NCI-H2196 treated with DMSO at 0.1 percent for 48 hours (cell line): ENCODE results near the gene RTN4RL1.

ENCODE experiments used
- DNase-seq: peaks from one replicate; lab custom pipeline; 2025; ENCODE audit not compliant: unreplicated experiment; lab: John Stamatoyannopoulos, UW

The RTN4RL1 gene

DNA sequence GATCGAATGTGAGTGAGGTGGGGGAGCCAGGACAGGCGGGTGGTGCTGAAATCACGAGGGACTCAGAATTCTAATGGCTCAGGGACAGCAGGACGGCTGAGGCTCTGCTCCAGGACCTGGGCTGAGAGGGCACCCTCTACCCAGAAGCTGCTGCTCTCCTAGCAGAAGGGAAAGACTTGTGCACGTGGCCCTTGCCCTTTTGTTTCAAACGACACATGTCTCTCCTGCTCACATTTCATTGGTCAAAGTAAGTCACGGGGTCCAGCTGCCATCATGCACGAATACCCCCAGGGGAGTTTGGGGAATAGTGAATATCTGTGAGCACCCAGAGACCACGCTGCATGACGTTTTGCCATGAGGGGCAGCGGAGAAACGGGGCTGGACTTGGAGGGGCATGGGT lies 73.2 kb downstream of the RTN4RL1 start:
- DNase-seq, result no peak

GRCh38 chr17:1949754-1950153 lies 75.4 kb downstream of the RTN4RL1 start:
- no peak for DNase-seq

- DNase-seq, result no peak
Measured at GRCh38 chr17:1948517-1948825, 76.7 kb downstream of the RTN4RL1 start.

- no peak for DNase-seq
Measured at GRCh38 chr17:1947743-1948516, 77.2 kb downstream of the RTN4RL1 start.

DNA sequence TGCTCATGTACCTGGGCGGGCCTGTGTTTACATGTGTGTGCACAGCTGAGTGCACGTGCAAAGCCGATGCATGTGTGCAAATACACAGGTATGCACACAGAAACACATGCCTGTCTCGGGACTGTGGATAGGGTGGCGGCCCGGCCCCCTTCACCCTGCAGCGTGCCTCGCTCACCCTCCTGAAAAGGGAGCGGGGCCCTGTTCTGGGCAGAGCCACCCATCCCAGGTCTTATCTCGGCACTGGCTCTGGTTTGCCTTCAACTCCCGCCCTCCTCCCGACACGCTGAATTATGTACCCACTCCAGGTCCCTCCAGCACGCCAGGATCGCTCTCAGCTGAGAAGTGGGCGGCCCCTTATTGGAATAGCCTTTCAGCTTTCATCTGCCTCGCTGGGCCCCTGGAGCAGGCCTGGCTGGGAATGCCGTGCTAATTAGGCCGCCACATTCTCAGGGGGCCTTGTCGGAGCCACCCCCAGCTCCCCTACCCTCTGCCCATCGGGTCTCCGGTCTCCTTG lies 77.8 kb downstream of the RTN4RL1 start:
- no peak for DNase-seq

GRCh38 chr17:1946021-1946932 lies 78.9 kb downstream of the RTN4RL1 start:
- no peak for DNase-seq

DNA sequence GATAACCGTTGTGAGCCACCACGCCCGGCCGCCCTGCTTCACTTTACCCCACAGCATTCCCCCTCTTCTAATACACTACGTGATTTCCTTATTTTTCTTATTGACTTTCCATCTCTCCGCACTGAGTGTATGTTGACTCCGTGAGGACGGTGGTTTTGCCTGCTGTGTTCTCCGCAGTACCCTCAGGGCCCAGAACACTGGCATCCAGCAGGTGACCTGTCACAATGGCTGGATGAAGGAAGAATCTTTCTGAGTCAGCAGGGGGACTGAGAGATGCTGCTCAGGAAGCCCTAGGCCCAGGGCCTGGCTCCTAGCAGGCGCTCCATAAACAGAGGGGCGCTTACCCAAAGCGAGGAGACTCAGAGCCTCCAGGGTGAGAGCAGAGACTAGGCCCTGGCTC lies 79.5 kb downstream of the RTN4RL1 start:
- no peak for DNase-seq

- no peak for DNase-seq
Measured at GRCh38 chr17:1943436-1943831, 81.7 kb downstream of the RTN4RL1 start.

DNA sequence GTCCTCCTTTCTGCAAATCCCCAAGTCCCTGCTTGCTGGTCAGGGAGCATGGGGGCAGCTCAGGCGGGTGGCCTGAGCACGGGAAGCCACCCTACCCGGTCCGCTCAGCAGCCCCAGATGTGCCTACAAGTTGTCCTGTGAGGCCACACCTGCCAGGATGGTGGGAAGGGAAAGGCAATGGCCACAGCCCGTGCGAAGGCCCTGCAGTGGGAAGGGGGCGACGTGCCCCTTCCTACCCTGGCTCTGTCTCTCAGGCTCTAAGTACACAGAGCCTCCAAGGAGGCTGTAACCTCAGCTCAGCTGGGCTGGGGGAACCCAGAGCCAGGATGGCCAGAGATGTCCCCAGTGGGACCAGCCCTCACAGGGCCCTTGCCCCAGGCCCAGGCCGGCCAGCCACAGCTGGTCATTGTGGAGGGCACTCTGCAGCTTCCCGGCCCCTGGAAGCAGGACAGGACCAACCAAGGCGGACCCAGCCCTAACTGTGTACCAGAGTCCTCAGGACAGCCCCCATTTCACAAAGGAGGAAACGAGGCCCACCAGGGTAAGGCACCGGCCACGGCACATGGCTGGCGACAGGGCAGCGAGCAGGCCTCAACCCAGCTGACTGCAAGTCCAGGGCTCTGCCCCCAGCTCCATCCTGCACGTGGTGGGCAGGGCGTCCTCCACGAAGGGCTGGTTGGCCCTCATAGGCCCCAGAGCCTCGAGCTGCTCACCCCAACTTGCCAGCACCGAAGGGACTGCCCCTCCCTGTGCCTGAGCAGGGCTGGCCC lies 82.3 kb downstream of the RTN4RL1 start:
- no peak for DNase-seq

- no peak for DNase-seq
Measured at GRCh38 chr17:1942066-1942365, 83.1 kb downstream of the RTN4RL1 start.

- no peak for DNase-seq
Measured at GRCh38 chr17:1941272-1942065, 83.7 kb downstream of the RTN4RL1 start.

DNA sequence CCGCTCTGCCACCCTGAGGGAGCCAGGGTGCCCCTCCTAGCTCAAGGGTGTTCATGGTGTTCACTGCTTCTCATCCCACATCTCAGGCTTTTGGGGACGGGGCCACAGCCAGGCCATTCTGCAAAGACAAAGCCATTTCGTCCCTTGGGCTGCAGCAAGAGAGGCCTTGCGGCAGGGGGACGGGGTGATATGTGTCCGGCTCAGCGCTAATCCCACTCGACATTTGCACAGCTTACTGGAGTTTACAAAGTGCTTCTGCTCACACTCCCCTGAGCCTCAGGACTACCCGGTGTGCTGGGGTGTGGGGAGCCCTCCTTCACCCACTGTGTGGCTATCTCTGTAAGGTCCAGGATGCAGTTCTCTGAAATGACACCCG lies 84.3 kb downstream of the RTN4RL1 start:
- DNase-seq, result no peak

DNA sequence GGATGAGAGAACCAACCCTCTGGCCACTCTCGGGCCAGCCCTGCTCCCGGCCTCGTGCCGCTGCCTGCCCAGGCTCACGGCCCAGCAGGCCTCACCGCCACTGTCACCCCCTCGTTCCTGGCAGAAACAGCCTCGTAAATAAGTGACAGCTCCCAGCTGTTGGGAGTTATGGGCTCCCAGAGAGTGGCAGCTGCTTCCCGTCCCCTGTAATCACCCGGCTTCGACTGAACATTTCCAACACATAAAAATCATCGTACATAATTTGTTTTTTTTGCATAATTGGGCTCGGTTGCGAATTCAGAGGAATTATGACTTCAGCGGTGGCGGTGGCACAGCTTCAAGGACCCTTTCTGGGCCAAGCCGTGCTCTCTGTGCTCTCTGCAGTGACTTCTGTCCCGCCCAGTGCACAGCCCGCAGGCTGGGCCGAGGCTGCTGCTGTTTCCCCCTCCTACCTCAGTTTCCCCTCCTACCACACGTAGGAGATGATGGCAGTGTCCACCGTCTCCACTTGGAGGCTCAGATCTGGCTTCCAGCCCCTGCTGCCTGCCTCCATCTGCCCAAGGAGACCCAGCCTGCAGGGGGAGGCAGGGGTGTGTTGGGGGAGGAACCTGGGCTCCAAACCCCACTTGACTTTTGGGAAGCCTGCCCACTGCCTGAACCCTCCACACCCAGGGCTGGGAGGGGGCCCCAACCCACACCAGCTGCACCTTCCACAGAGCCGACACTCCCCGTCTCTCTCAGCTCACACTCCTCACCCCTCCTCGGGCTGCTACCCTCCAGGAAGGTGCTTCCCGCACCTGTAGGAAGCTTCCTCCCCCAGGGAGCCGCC lies 84.9 kb downstream of the RTN4RL1 start:
- no peak for DNase-seq

- no peak for DNase-seq
Measured at GRCh38 chr17:1937461-1937860, 87.7 kb downstream of the RTN4RL1 start.

- DNase-seq, result no peak
Measured at GRCh38 chr17:1936766-1937165, 88.4 kb downstream of the RTN4RL1 start.

DNA sequence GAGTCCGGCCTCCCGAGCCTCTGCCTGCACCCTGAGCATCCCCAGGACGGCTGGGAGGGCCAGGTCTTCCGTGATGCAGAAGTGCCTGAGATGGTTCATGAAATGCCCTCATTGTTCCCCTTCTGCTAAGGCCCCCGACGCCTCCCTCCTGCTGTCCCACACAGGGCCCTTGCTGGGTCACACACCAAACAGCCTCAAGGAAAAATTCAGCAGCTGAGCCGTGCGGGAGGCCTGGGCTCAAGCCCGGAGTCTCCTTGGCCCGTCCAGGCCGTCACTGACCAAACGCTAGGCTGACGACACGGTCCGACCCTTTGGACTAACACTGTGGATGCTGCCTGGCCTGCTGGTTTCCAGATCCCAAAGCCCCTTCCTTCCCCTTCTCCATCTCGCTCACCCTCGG lies 90.2 kb downstream of the RTN4RL1 start:
- no peak for DNase-seq

DNA sequence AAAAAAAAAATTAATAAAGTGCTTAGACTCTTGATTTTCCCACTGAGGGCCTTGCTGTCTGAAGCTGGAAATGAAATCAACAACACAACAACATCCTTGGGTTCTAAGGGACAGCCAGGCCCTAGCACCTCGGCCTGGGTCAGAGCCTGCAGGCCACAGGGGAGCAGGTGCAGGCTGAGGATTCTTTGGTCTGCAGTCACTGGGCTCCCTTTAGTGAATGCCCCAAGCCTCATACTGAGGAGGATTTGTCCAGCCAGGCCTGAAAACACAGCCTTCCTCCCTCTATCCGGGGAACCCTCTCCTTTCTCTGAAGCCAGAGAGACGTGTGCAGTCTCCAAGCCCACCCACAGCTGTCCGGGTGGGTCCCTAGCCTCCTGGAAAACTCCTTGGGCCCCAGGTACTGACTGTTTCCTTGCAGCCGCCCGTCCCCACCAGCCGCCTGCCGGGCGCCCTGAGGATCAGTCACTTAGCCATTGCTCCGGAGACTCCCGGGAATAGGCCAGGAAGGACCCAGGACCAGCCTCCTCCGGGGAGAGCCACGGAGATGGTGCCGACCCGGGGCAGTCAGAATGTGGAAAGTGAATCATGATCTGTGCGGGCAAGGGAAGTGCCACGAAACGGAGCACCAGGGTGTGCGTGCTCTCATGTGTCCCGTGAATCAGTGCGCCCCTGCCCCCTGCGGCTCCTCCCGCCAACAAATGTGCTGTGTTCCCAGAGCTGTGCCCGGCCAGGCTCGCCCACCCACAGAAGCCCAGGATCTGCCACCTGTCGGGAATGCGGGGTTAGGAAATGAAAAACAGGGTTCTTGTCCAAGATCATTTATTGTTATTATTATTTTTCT lies 91.0 kb downstream of the RTN4RL1 start:
- no peak for DNase-seq

DNA sequence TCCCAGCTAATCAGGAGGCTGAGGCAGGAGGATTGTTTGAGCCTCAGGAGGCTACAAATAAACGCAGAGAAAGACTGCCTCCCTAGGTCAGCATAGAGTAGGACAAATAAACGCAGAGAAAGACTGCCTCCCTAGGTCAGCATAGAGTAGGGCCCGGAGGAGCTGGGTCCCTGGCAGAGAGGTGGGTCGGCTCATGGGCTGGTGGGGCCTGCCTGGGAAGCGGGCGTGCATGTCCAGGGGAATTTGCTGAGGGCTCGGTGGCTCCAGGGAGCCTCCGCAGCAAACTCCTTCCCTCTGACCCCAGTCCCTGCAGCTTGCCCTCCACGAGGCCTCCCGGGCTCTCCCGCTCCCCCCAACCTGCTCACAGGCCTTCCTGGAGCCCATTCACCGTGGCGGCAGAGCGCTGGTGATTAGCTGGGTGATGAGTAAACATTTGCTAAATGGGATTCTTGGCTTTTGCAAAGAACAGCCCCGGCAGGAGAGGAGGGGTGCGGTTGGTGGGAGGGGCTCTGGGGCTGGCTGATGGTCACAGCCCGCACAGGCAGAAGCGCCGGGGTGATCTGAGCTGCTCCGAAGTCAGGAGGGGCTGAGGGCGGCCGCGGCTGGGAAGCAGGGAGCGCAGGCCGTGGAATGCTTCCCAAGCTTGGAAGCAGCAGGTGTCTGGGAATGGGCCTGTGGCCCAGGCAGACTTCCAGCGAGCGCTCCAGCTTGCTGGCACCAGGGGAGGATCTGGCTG lies 93.1 kb downstream of the RTN4RL1 start:
- DNase-seq, result no peak

DNA sequence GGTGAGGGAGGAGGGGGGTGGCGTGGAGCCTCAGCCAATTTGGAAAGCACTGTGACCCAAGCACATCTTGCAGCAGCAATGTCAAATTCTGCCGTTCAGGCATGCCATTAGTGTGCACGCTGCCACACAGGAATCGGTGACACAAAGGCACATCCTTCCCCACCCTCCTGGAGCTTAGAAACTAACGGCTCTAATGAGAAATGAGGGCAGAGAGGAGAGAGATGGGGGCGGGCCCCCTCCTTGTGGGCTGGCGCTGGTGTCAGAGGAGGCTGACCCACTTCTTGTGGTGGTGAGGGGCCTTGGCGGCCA lies 94.8 kb downstream of the RTN4RL1 start:
- no peak for DNase-seq
